ENCODE results near the gene OBSCN.
A peak's percentile ranks its signal among the peaks of the same experiment; 100 is the strongest.
"Not testable (repeated sequence)": the region's sequence is repeated elsewhere in the genome, so short reads cannot be mapped to it uniquely, and the experiment has no call there.

The OBSCN gene

DNA sequence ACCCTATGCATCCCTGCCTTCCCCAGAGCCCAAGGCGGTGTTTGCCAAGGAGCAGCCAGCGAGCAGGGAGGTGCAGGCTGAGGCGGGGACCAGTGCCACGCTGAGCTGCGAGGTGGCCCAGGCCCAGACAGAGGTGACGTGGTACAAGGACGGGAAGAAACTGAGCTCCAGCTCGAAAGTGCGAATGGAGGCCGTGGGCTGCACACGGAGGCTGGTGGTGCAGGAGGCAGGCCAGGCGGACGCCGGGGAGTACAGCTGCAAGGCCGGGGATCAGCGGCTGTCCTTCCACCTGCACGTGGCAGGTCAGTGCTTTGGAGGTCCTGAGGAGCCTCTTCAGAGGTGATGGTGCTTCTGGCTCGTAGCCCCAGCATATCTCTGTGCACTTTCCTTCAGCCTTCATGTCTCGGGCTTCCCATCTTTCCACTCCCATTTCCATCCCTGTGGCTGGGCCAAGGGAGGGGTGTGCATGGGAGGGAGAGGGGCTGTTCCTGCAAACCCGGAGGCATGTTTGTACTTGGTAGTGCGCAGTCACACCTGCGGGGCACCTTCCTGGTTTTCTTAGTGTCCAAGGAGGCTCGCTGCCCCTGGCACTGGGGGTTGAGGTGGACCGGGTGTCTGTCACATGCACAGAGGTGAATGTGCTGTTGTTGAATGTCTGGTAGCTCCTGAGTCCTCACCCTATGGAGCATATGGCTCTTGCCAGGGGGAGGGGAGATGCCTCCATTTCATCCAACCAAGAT lies 56.4 kb downstream of the OBSCN start:
- no peak for DNase-seq

- no peak for DNase-seq
Observed at GRCh38 chr1:228265167-228265566, 57.3 kb downstream of the OBSCN start.

DNA sequence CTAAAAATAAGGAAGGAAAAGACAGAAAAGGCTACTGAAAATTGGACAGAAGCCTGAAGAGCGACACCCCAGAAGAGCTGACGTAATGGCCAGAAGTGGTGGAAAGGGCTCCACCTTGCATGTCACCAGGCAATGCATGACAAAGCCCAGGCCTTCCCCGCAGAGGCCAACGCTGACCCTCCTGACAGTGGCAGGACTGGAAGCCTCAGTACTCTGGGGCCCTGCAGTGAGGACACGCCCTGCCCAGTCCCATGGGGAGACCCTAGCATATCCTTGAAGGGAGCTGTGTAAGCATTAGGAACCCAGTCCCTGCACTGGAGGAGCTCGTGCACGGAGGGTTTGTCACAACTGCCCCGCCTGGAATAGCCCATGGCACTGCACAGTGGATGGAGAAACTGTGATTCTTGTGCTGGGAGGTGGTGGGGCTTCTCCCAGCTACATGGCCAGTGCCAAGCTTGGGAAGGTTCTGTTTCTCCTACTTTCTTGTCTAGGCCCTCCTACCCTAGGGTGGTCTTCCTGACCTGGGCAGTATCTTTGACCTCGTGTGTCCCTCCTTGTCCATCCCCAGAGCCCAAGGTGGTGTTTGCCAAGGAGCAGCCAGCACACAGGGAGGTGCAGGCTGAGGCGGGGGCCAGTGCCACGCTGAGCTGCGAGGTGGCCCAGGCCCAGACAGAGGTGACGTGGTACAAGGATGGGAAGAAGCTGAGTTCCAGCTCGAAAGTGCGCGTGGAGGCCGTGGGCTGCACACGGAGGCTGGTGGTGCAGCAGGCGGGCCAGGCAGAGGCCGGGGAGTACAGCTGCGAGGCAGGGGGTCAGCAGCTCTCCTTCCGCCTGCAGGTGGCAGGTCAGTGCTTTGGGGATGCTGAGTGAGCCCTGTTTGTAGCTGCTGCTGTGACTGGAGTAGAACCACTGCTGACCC lies 60.4 kb downstream of the OBSCN start:
- no peak for DNase-seq

DNA sequence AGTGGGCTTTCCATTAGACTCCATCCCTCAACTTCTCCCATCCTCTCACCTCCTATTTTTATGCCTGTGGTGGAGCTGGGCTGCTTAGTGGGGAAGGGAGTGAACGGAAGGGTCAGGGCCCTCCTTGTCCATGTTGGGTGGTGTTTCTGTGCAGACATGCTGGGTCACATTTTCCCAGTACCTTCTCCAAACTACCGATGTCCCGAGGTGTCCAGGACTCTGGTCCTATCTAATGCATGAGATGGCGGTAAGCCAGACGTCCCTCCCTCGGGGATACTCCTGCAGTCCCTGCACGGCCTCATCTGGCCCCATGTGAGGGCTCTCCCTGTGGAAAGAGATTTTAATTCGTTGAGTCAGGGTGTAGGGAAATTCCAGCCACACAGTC lies 61.0 kb downstream of the OBSCN start:
- no peak for DNase-seq

- not testable (repeated sequence) for DNase-seq
Observed at GRCh38 chr1:228269431-228269830, 61.6 kb downstream of the OBSCN start.

- DNase-seq: no peak
Observed at GRCh38 chr1:228270032-228270431, 62.2 kb downstream of the OBSCN start.

GRCh38 chr1:228271701-228272251 lies 63.9 kb downstream of the OBSCN start:
- DNase-seq: no peak

- DNase-seq: no peak
Observed at GRCh38 chr1:228272331-228272791, 64.5 kb downstream of the OBSCN start.

DNA sequence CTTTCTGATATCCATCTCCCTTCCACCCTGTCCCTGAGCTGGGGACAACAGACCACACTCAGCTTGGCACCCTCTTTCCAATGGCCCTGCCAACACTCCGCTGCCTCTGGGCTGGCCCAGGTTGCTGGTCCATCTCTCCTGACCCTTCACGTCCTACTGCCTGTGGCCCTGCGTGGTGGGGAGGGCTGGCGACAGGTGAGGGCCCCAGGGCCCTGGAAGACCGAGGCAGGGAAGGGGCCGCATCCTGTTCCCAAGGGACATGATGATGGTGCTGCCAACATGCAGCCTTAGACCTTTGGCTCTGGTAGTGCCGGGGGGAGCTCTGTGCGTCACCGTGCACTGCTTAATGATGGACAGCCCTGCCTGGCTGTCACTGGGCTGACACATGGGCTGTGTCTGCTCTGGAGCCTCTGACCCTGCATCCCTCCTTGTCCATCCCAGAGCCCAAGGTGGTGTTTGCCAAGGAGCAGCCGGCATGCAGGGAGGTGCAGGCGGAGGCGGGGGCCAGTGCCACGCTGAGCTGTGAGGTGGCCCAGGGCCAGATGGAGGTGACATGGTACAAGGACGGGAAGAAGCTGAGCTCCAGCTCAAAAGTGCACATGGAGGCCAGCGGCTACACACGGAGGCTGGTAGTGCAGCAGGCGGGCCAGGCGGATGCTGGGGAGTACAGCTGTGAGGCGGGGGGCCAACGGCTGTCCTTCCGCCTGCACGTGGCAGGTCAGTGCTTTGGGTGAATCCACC lies 65.2 kb downstream of the OBSCN start:
- DNase-seq: no peak

DNA sequence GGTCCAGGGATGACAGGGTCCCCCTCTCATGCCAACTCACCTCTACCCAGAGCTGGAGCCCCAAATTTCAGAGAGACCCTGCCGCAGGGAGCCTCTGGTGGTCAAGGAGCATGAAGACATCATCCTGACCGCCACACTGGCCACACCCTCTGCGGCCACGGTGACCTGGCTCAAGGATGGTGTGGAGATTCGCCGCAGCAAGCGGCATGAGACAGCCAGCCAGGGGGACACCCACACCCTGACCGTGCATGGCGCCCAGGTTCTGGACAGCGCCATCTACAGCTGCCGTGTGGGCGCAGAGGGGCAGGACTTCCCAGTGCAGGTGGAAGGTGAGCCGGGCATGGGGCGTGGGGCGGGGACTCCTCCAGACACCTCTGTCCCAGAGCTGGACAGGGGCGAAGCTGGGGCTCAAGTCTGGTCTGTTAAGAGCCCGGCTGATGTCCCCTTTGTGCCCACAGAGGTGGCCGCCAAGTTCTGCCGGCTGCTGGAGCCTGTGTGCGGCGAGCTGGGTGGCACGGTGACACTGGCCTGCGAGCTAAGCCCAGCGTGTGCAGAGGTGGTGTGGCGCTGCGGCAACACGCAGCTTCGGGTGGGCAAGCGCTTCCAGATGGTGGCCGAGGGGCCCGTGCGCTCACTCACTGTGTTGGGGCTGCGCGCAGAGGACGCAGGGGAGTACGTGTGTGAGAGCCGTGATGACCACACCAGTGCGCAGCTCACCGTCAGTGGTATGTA lies 66.0 kb downstream of the OBSCN start:
- DNase-seq: no peak

DNA sequence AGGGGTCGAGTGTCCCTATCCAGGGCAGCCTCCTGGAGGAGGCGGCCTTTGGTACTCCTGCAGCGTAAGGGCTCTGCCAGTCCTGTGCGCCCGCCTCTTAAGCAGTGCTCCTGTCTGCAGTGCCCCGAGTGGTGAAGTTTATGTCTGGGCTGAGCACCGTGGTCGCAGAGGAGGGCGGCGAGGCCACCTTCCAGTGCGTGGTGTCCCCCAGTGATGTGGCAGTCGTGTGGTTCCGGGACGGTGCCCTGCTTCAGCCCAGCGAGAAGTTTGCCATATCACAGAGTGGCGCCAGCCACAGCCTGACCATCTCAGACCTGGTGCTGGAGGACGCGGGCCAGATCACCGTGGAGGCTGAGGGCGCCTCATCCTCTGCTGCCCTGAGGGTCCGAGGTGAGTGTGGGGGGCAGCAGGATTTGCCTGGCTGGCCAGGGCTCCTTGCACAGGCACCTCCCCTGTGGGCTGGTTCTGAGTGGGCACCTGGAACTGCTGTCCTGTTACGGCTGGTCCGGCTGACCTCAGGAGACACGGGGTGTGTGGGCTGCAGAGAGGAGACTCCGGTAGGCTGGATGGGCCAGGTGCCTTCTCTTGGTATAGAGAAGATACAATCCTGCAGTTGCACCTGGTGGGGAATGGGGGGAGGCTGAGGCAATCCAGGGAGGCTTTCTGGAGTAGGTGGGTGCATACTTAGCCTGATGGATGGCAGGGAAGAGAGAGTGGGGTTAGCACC lies 66.8 kb downstream of the OBSCN start:
- no peak for DNase-seq

DNA sequence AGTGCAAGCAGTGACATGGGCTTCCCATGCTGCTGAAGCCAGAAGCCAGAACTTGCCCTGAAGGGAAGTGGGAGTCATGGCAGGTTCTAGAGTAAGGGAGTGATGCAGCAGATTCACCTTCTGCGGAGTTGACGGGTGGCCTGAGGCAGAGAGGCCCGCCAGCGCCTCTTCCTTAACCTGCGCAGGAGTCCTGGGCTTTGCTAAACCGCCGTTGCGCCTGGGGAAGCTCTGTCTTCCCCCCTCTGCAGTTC lies 67.3 kb downstream of the OBSCN start:
- DNase-seq: no peak

DNA sequence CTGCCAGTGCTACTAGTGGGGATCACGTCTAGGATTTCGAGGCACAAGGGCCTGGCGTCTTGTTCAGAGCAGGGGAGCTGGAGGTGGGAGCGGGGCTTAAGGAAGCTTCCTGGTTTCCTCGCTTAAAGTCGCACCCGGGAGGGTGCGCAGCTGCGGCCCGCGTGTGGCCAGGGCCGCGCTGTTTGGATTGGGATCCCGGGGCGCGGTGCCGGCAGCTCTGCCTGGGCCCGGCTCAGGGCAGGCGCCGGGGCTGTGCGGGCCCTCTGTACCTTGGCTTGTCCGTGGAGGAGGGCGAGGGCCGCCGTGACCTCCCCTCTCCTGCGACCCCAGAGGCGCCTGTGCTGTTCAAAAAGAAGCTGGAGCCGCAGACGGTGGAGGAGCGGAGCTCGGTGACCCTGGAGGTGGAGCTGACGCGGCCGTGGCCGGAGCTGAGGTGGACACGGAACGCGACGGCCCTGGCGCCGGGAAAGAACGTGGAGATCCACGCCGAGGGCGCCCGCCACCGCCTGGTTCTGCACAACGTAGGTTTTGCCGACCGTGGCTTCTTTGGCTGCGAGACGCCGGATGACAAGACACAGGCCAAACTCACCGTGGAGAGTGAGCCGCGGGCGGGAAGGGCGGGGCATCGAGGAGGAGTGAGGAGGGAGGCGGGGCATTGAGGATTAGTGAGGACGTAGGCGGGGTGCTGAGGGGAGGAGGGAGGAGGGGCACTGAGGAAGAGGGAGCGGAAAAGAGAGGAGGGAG lies 67.8 kb downstream of the OBSCN start:
- DNase-seq: peak; percentile 27

DNA sequence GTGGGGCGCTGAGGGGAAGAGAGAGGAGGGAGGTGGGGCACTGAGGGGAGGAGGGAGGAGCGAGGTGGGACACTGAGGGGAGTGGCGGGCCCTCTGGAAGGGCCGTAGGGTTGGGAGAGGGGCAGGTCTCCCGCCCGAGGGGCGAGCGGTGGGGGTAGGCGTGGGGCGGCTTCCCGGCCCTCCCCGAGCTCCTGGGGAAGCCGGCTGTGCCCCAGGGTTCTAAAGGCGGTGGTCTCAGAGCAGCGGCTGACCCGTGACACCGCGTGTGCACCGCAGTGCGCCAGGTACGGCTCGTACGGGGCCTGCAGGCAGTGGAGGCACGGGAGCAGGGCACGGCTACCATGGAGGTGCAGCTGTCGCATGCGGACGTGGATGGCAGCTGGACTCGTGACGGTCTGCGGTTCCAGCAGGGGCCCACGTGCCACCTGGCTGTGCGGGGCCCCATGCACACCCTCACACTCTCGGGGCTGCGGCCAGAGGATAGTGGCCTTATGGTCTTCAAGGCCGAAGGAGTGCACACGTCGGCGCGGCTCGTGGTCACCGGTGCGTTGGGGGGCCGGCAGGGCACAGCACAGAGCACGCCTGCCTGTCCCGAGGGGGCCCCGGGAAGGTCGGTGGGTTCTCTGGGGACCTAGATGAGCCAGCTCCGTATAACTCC lies 68.5 kb downstream of the OBSCN start:
- no peak for DNase-seq

- DNase-seq: no peak
Observed at GRCh38 chr1:228276901-228277490, 69.2 kb downstream of the OBSCN start.

GRCh38 chr1:228277491-228278431 lies 69.9 kb downstream of the OBSCN start:
- DNase-seq: no peak

DNA sequence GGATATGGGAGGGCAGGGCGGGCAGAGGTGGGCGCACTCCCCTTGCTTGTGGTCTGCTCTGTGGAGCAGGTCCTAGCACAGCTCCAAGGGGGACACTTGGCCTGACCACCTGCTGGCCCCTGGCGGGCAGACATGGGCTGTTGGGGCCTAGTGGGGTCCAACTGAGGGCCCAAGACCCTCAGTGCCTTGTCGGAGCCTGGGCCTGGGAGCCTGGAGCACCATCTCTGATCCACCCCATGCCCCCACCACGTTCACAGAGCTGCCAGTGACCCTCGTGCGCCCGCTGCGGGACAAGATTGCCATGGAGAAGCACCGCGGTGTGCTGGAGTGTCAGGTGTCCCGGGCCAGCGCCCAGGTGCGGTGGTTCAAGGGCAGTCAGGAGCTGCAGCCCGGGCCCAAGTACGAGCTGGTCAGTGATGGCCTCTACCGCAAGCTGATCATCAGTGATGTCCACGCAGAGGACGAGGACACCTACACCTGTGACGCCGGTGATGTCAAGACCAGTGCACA lies 70.6 kb downstream of the OBSCN start:
- no peak for DNase-seq

GRCh38 chr1:228279011-228279721 lies 71.3 kb downstream of the OBSCN start:
- DNase-seq: no peak
